Activated naive CD8-positive, alpha-beta T cell (primary cell): ENCODE results near the gene CIB1.

Experiments
- H3K27ac Mint-ChIP-seq: one replicate; pipeline ENCODE4 v1.8.0; 2021; ENCODE audit warnings: mixed read lengths
- H3K27me3 Mint-ChIP-seq: one replicate; pipeline ENCODE4 v1.8.0; 2021; ENCODE audit warnings: mixed read lengths
- H3K36me3 Mint-ChIP-seq: one replicate; pipeline ENCODE4 v1.8.0; 2021; ENCODE audit warnings: mixed read lengths
- H3K4me1 Mint-ChIP-seq: one replicate; pipeline ENCODE4 v1.8.0; 2021; ENCODE audit warnings: low read depth, mixed read lengths
- H3K4me3 Mint-ChIP-seq: one replicate; pipeline ENCODE4 v1.8.0; 2021; ENCODE audit warnings: mild to moderate bottlenecking, mixed read lengths
- H3K9me3 Mint-ChIP-seq: one replicate; pipeline ENCODE4 v1.8.0; 2021; ENCODE audit warnings: low read depth, mixed read lengths

The CIB1 gene

DNA sequence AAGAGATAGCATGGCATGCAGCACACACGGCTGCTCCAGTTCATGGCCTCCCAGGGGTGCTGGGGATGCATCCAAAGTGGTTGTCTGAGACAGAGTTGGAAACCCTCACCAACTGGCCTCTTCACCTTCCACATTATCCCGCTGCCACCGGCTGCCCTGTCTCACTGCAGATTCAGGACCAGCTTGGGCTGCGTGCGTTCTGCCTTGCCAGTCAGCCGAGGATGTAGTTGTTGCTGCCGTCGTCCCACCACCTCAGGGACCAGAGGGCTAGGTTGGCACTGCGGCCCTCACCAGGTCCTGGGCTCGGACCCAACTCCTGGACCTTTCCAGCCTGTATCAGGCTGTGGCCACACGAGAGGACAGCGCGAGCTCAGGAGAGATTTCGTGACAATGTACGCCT lies 4.8 kb downstream of the CIB1 start:
- Mint-ChIP-seq H3K9me3 (no peaks in the 10 kb centered on the region), H3K27ac (peak overlapping the region; percentile 80), H3K4me3 (no peak overlapping the region), H3K27me3 (no peaks in the 10 kb centered on the region), H3K4me1 (peaks cover 39% of the 10 kb centered on the region), H3K36me3 (peaks cover 11% of the 10 kb centered on the region)

DNA sequence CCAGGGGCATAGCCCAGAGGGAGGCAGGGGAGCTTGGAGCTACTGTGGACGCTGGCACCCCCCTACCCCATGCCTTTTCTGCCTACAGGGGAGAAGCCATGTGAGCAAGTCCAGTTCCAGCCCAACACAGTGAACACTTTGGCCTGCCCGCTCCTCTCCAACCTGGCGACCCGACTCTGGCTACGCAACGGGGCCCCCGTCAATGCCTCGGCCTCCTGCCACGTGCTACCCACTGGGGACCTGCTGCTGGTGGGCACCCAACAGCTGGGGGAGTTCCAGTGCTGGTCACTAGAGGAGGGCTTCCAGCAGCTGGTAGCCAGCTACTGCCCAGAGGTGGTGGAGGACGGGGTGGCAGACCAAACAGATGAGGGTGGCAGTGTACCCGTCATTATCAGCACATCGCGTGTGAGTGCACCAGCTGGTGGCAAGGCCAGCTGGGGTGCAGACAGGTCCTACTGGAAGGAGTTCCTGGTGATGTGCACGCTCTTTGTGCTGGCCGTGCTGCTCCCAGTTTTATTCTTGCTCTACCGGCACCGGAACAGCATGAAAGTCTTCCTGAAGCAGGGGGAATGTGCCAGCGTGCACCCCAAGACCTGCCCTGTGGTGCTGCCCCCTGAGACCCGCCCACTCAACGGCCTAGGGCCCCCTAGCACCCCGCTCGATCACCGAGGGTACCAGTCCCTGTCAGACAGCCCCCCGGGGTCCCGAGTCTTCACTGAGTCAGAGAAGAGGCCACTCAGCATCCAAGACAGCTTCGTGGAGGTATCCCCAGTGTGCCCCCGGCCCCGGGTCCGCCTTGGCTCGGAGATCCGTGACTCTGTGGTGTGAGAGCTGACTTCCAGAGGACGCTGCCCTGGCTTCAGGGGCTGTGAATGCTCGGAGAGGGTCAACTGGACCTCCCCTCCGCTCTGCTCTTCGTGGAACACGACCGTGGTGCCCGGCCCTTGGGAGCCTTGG lies 5.6 kb downstream of the CIB1 start:
- H3K27me3 Mint-ChIP-seq, result no peaks in the 10 kb centered on the region
- no peak overlapping the region for H3K4me3 Mint-ChIP-seq
- H3K4me1 Mint-ChIP-seq, result peaks cover 39% of the 10 kb centered on the region
- no peaks in the 10 kb centered on the region for H3K9me3 Mint-ChIP-seq
- no peak overlapping the region for H3K27ac Mint-ChIP-seq
- H3K36me3 Mint-ChIP-seq, result peaks cover 11% of the 10 kb centered on the region

DNA sequence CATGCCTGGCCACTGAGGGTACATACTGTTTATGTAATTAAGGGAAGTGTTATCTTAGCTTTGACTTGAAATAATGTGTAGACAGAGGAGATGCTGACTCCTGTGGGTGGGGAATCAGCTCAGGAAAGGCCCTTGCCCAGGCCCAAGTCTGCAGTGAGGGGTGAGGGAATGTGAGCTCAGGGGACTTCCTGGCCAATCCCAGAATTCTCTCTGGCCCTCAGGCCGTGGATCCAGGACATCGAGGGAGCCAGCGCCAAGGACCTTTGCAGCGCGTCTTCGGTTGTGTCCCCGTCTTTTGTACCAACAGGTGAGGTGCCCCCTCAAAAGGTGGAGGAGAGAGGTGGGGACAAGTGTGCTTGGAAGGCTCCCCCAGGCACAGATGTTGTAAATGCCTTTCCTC lies 6.4 kb downstream of the CIB1 start:
- H3K36me3 Mint-ChIP-seq, result peaks cover 9% of the 10 kb centered on the region
- H3K27ac Mint-ChIP-seq, result no peak overlapping the region

DNA sequence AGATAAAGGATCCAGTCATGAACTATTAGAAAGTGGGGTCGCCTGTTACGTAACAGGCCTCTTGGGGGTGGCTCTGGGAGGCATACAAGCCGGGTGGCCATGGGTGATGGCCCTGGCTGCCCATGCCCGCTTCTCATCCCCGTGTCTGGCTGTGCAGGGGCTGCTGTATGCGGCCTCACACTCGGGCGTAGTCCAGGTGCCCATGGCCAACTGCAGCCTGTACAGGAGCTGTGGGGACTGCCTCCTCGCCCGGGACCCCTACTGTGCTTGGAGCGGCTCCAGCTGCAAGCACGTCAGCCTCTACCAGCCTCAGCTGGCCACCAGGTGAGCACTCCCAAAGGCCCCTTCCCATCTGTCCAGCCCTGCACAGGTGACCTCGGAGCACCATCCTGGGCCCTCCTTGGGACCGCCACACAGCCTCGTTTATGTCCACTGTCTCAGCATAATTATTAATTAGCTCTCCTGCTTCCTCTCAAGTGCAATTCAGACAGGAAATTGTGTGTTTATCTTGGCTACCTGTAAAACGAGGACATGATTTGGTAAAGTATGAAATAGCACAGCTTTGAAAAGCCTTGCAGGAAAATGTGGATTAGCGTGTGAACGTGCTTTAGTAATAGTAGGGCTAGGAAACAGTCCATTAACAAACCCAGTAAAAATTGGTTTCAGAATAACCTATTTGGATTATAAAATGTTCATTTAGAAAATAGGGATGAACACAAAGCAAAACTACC lies 8.1 kb downstream of the CIB1 start:
- peaks cover 2% of the 10 kb centered on the region for H3K36me3 Mint-ChIP-seq
- no peaks in the 10 kb centered on the region for H3K27me3 Mint-ChIP-seq
- no peak overlapping the region for H3K27ac Mint-ChIP-seq
- H3K4me3 Mint-ChIP-seq, result no peak overlapping the region
- H3K9me3 Mint-ChIP-seq, result no peaks in the 10 kb centered on the region
- peaks cover 17% of the 10 kb centered on the region for H3K4me1 Mint-ChIP-seq

More for the DNA sequence above, 6.4 kb downstream of the CIB1 start:
- Mint-ChIP-seq H3K27me3 (no peaks in the 10 kb centered on the region), H3K4me1 (peaks cover 34% of the 10 kb centered on the region), H3K9me3 (no peaks in the 10 kb centered on the region), H3K4me3 (no peak overlapping the region)

DNA sequence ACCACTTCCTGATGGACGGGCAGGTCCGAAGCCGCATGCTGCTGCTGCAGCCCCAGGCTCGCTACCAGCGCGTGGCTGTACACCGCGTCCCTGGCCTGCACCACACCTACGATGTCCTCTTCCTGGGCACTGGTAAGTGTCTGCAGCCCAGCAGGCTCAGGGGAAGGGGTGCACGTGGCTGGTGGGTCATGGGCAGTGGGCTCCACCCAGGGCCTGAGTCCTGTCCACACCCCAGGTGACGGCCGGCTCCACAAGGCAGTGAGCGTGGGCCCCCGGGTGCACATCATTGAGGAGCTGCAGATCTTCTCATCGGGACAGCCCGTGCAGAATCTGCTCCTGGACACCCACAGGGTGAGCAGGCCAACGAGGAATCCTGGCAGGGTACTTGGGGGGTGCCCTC lies 8.7 kb downstream of the CIB1 start:
- Mint-ChIP-seq H3K4me1 (peaks cover 11% of the 10 kb centered on the region), H3K9me3 (no peaks in the 10 kb centered on the region), H3K36me3 (peaks cover 1% of the 10 kb centered on the region), H3K27ac (no peak overlapping the region), H3K4me3 (no peak overlapping the region), H3K27me3 (no peaks in the 10 kb centered on the region)

DNA sequence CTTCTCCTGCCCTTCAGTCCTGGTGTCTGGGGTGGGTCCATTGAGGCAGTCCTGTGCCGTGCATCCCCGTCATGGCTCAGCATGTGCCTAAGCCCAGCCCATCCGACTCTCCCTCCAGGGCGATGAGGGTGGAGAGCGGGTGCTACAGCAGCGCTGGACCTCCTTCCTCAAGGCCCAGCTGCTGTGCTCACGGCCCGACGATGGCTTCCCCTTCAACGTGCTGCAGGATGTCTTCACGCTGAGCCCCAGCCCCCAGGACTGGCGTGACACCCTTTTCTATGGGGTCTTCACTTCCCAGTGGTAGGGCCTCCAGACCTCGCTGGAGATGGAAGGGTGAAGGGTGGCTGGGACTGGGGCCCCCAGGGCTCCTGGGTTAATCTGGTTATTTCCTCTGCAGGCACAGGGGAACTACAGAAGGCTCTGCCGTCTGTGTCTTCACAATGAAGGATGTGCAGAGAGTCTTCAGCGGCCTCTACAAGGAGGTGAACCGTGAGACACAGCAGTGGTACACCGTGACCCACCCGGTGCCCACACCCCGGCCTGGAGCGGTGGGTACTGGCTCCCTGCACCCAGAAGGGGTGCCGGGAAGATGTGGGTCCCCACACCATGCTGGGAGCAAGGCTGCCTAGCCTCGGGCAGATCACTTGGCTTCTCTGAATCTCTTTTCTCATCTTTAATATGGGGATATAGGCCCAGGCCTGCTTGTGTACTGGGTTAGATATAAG lies 10.1 kb downstream of the CIB1 start:
- Mint-ChIP-seq H3K27ac (no peak overlapping the region), H3K4me3 (no peak overlapping the region), H3K9me3 (no peaks in the 10 kb centered on the region), H3K4me1 (peaks cover 7% of the 10 kb centered on the region), H3K36me3 (no peaks in the 10 kb centered on the region), H3K27me3 (no peaks in the 10 kb centered on the region)

DNA sequence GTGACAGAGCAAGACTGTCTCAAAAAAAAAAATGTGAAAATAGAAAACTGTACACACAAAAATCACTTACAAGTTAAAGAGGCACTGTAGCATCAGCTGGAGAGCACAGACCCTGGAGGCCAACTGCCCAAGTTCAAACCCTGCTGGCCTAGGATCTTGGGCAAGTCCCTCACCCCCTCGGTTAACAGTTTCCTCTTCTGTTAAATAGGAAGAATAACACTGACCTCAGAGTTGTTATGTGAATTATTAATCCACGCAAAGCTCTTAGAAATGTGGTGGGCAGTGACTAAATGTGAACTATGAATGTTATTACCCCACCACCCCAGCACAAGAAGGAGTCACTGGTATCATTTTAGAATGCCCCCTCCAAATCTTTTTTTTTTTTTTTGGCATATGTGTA lies 11.2 kb downstream of the CIB1 start:
- H3K36me3 Mint-ChIP-seq, result no peaks in the 10 kb centered on the region

DNA sequence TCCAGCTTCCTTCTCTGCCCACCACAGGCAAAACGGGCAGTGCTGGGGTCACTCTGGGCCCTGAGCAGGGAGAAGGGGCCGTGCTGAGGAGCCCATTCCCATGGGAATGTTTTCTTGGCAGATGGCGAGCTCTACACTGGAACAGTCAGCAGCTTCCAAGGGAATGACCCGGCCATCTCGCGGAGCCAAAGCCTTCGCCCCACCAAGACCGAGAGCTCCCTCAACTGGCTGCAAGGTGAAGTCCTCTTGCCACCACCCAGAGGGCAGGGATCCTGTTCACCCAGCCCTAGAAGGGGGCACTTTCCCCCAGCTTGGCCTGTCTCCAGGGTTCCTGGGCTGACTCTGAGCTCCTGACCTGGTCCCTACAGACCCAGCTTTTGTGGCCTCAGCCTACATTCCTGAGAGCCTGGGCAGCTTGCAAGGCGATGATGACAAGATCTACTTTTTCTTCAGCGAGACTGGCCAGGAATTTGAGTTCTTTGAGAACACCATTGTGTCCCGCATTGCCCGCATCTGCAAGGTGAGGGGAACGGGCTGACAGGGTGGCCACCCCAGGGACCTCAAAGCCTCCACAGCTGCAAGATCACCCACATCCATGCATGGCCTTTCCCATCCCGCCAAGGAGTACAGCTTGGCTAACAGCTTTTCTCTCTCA lies 12.4 kb downstream of the CIB1 start:
- no peaks in the 10 kb centered on the region for H3K36me3 Mint-ChIP-seq
- no peaks in the 10 kb centered on the region for H3K27me3 Mint-ChIP-seq
- H3K4me3 Mint-ChIP-seq, result no peak overlapping the region
- peaks cover 8% of the 10 kb centered on the region for H3K4me1 Mint-ChIP-seq
- H3K9me3 Mint-ChIP-seq, result no peaks in the 10 kb centered on the region
- H3K27ac Mint-ChIP-seq, result no peak overlapping the region

More for the DNA sequence above, 11.2 kb downstream of the CIB1 start:
- H3K9me3 Mint-ChIP-seq, result no peaks in the 10 kb centered on the region
- H3K27me3 Mint-ChIP-seq, result no peaks in the 10 kb centered on the region
- no peak overlapping the region for H3K27ac Mint-ChIP-seq
- H3K4me1 Mint-ChIP-seq, result peaks cover 8% of the 10 kb centered on the region
- H3K4me3 Mint-ChIP-seq, result no peak overlapping the region

DNA sequence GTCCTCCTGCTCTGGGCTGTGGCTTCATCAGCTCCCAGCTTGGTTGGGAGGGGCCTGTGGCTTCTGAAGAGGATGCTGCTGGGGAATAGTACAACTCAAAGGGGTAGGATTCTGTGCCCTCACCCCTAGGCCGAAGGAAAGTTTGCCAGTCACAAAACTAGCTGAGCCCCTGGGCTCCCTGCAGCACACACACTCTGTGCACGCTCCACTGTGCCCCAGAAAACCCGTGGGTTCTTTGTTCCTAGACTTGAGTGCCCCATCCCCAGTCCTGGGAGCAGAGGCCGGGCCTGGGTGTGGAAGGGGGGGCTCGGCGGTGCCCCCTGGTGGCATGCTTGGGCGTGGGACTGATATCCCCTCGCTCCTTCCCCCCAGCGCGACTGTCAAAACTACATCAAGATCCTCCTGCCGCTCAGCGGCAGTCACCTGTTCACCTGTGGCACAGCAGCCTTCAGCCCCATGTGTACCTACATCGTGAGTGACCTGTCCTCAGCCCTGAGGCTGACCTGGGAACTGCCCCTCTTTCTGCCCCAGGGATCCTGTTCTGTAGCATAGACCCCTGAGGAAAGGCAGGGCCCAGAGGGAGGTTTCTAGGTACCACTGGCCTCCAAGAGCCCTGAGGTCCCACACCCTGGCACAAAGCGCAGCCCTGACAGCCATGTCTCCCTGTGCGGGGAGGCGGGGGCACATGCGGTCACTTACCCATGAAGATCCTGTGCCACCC lies 14.2 kb downstream of the CIB1 start:
- no peaks in the 10 kb centered on the region for H3K27me3 Mint-ChIP-seq
- no peaks in the 10 kb centered on the region for H3K9me3 Mint-ChIP-seq
- no peak overlapping the region for H3K4me3 Mint-ChIP-seq
- H3K36me3 Mint-ChIP-seq, result no peaks in the 10 kb centered on the region
- peaks cover 10% of the 10 kb centered on the region for H3K4me1 Mint-ChIP-seq
- no peak overlapping the region for H3K27ac Mint-ChIP-seq

DNA sequence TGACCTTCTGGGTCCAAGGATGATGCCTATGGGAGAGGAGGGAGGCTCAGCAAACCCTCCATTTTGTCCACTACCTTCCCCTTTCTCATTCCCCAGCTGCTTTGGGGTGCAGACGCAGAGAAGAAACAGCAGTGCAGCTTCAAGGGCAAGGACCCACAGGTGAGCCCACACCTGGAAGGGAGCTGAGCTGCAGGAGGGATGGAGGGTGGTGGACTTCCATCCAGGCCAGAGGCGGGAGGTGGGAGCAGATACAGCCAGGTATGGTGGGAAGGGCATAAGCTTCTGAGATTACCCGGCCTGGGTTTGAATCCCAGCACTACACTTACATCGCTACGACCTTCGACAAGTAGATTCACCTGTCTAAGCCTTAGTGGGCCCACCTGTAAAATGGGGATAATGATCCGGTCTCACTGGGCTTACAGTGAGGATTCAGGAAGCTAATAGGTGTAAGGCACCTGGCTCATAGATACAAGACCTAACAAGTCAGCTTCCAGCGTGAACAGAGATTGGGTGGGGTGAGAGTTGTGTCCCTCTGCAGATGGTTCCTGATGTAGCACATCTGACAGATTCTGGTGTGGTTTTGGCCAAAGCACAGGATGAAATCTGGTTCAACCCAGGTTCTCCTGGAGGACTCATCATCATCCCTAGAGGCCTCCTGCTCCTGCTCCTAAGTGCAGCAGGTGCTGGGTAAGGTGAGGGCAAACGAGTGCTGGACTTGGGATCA lies 15.9 kb downstream of the CIB1 start:
- no peak overlapping the region for H3K27ac Mint-ChIP-seq
- no peaks in the 10 kb centered on the region for H3K27me3 Mint-ChIP-seq
- no peaks in the 10 kb centered on the region for H3K36me3 Mint-ChIP-seq
- H3K4me1 Mint-ChIP-seq, result peaks cover 10% of the 10 kb centered on the region
- no peak overlapping the region for H3K4me3 Mint-ChIP-seq
- H3K9me3 Mint-ChIP-seq, result no peaks in the 10 kb centered on the region

DNA sequence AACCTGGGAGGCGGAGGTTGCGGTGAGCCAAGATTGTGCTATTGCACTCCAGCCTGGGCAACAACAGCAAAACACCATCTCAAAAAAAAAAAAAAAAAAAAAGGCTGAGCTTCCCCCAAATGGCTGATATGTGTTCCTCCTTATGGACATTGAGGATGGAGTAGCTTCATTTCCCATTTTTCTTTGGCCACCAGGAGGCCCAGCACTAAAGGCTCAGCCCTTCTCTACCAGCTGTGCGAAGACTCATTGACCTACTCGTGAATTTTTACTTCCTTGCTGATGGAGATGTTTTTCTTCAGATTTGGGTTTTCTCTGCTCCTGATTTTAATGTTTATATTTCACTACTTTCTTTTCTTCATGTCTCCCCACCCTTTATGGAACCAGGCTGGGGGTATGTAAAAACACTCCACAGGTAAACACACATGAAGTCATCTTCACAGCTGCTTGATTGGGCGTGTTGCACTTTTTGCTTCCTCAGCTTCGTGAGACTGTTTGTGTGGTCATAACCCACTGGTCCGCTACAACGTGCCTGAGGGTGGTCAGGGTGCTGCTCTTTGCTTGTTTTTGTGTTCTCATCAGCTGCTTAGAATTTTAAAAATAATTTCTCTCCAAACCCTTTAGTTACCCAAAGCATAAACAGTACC lies 19.1 kb downstream of the CIB1 start:
- H3K4me3 Mint-ChIP-seq, result no peak overlapping the region
- H3K27ac Mint-ChIP-seq, result no peak overlapping the region
- H3K4me1 Mint-ChIP-seq, result peaks cover 20% of the 10 kb centered on the region

DNA sequence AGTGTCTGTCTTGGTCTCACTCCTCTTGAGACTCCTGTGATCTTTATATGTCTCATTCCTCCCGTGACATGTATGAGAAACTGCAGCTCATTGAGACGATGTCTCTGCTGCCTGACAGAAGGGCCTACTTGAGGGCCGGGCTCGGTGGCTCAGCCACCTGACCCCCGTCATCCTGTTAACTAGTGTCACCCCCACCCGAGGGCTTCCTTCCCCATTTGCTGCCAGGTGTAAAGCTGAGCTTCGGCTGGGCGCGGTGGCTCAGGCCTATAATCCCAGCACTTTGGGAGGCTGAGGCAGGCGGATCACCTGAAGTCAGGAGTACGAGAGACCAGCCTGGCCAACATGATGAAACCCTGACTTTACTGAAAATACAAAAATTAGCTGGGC lies 19.9 kb downstream of the CIB1 start:
- Mint-ChIP-seq H3K4me1 (peaks cover 16% of the 10 kb centered on the region), H3K36me3 (no peaks in the 10 kb centered on the region), H3K27ac (no peak overlapping the region), H3K27me3 (no peaks in the 10 kb centered on the region), H3K4me3 (no peak overlapping the region), H3K9me3 (no peaks in the 10 kb centered on the region)

More for the DNA sequence above, 19.1 kb downstream of the CIB1 start:
- Mint-ChIP-seq H3K27me3 (no peaks in the 10 kb centered on the region), H3K36me3 (no peaks in the 10 kb centered on the region), H3K9me3 (no peaks in the 10 kb centered on the region)

DNA sequence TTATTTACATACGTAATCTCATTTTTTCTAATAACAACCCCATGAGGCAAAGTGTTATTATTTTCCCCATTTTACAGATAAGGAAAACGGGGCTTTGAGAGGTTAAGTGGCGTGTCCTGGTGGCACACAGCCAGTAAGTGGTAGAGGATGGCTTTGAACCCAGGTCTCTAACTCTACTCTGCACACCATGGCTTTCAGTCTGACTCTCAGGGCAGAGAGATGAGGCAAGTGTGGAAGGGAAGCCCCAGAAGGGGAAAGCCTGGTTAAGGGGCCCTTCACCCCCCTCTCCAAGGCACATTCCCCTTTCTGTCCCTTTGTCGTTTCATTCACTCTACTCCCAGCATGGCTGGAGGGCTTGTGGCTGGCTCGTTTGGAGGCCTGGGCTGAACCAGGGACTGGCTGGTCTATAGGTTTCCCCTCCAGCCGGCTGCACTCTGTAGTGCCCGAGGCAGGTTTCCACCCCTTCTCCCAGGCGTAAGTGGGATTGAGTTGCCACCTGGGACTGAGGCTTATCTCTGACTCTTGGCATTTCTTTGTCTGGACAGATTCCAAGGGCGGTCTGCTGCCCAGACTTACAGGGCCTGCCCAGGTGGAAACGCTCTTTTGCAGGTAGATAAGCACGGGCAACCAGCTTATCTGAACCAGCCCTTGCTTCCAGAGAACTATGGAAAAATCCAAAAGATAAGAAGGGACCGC lies 20.5 kb downstream of the CIB1 start:
- H3K36me3 Mint-ChIP-seq, result no peaks in the 10 kb centered on the region
- H3K4me1 Mint-ChIP-seq, result peaks cover 13% of the 10 kb centered on the region
- no peak overlapping the region for H3K4me3 Mint-ChIP-seq
- no peak overlapping the region for H3K27ac Mint-ChIP-seq
- no peaks in the 10 kb centered on the region for H3K27me3 Mint-ChIP-seq
- H3K9me3 Mint-ChIP-seq, result no peaks in the 10 kb centered on the region
